Measurements from ENCODE around the gene MAGEH1.

- TF ChIP-seq CTCF (IDR thresholded peaks at IDR 0.05; ENCODE audit: low read length) (no peak), EZH2 (optimal IDR thresholded peaks at IDR 0.05; ENCODE audit: low read depth, low read length) (no peak)
Observed at GRCh38 chrX:55451141-55451540, 786 bp upstream of the MAGEH1 start.
